MM.1S (cell line): ENCODE results near the gene ANP32B.

Experiments
- DNase-seq: peaks from one replicate; pipeline ENCODE4 v3.0.0-alpha.2; 2015
- H2AFZ ChIP-seq: fragments of 300-600 bp; sonication (generic); 2 replicates; pipeline ENCODE4 v1.6.0; 2016; ENCODE audit warnings: antibody characterized with exemption, low read length
- H3F3A ChIP-seq: fragments of 300-600 bp; sonication (generic); 2 replicates; pipeline ENCODE4 v1.6.1; 2016; ENCODE audit warnings: mild to moderate bottlenecking, antibody characterized with exemption, low read length, moderate library complexity, mixed read lengths; ENCODE audit not compliant: insufficient read depth
- H3K27ac ChIP-seq: fragments of 300-600 bp; sonication (generic); 2 replicates; pipeline ENCODE4 v1.5.1; 2016; ENCODE audit warnings: mild to moderate bottlenecking, low read length
- H3K27me3 ChIP-seq: fragments of 300-600 bp; sonication (generic); replicated peaks from 2 replicates; pipeline ENCODE4 v1.6.0; 2016; ENCODE audit warnings: low read length; ENCODE audit not compliant: insufficient read depth
- H3K36me3 ChIP-seq: fragments of 300-600 bp; sonication (generic); replicated peaks from 2 replicates; pipeline ENCODE4 v1.6.1; 2016; ENCODE audit warnings: mild to moderate bottlenecking, low read length, mixed read lengths; ENCODE audit not compliant: insufficient read depth
- H3K4me1 ChIP-seq: fragments of 300-600 bp; sonication (generic); 2 replicates; pipeline ENCODE4 v1.6.1; 2016; ENCODE audit warnings: low read length, mixed read lengths
- H3K4me2 ChIP-seq: fragments of 300-600 bp; sonication (generic); 2 replicates; pipeline ENCODE4 v1.6.0; 2016; ENCODE audit warnings: low read depth, low read length
- H3K4me3 ChIP-seq: fragments of 300-600 bp; sonication (generic); 2 replicates; pipeline ENCODE4 v1.5.1; 2016; ENCODE audit warnings: low read length, mixed read lengths
- H3K79me2 ChIP-seq: fragments of 300-600 bp; sonication (generic); 2 replicates; pipeline ENCODE4 v1.6.1; 2016; ENCODE audit warnings: mixed run types, low read length, mixed read lengths
- H3K9ac ChIP-seq: fragments of 300-600 bp; sonication (generic); 2 replicates; pipeline ENCODE4 v1.6.1; 2016; ENCODE audit warnings: low read length, mixed read lengths
- H3K9me2 ChIP-seq: fragments of 300-600 bp; sonication (generic); replicated peaks from 2 replicates; pipeline ENCODE4 v1.6.1; 2016; ENCODE audit warnings: mild to moderate bottlenecking, low read length, mixed read lengths; ENCODE audit not compliant: insufficient read depth
- H3K9me3 ChIP-seq: fragments of 300-600 bp; sonication (generic); replicated peaks from 2 replicates; pipeline ENCODE4 v1.6.1; 2016; ENCODE audit warnings: mild to moderate bottlenecking, low read length, mixed read lengths; ENCODE audit not compliant: insufficient read depth
- H4K20me1 ChIP-seq: fragments of 300-600 bp; sonication (generic); 2 replicates; pipeline ENCODE4 v1.6.1; 2016; ENCODE audit warnings: mild to moderate bottlenecking, low read length, moderate library complexity, mixed read lengths; ENCODE audit not compliant: insufficient read depth
- CTCF ChIP-seq: fragments of 300-600 bp; sonication (generic); IDR thresholded peaks from 2 replicates; pipeline ENCODE4 v1.5.1; 2016; ENCODE audit warnings: antibody characterized with exemption, low read length, mixed read lengths
- EZH2 ChIP-seq: fragments of 300-600 bp; sonication (generic); optimal IDR thresholded peaks from 2 replicates; pipeline ENCODE3; 2017; ENCODE audit warnings: low read depth, mild to moderate bottlenecking, antibody characterized with exemption, low read length, mixed read lengths
- EZH2phosphoT487 ChIP-seq: fragments of 300-600 bp; sonication (generic); IDR thresholded peaks from 2 replicates; pipeline ENCODE4 v1.6.1; 2018; ENCODE audit warnings: antibody characterized with exemption, low read length

ANP32B gene

GRCh38 chr9:97961361-97961760 lies 21.8 kb upstream of the ANP32B start:
- no peak for DNase-seq
- Histone ChIP-seq H3K9ac (no peak overlapping the region), H2AFZ (no peak overlapping the region), H3K36me3 (no peaks in the 10 kb centered on the region), H3K27ac (no peak overlapping the region), H3K9me2 (no peaks in the 10 kb centered on the region), H3K4me3 (no peak overlapping the region), H3K4me1 (no peaks in the 10 kb centered on the region), H3K79me2 (no peaks in the 10 kb centered on the region), H4K20me1 (no peaks in the 10 kb centered on the region), H3K27me3 (no peaks in the 10 kb centered on the region), H3K9me3 (no peaks in the 10 kb centered on the region), H3K4me2 (no peak overlapping the region), H3F3A (no peaks in the 10 kb centered on the region)
- no peak for TF ChIP-seq EZH2phosphoT487
- TF ChIP-seq CTCF: no peak
- no peak for TF ChIP-seq EZH2

- no peak for DNase-seq
- Histone ChIP-seq H3K4me1 (no peaks in the 10 kb centered on the region), H4K20me1 (no peaks in the 10 kb centered on the region), H3K4me2 (no peak overlapping the region), H3F3A (no peaks in the 10 kb centered on the region), H3K36me3 (no peaks in the 10 kb centered on the region), H2AFZ (no peak overlapping the region), H3K4me3 (no peak overlapping the region), H3K27ac (no peak overlapping the region), H3K9me3 (no peaks in the 10 kb centered on the region), H3K79me2 (no peaks in the 10 kb centered on the region), H3K27me3 (no peaks in the 10 kb centered on the region), H3K9ac (no peak overlapping the region), H3K9me2 (no peaks in the 10 kb centered on the region)
- no peak for TF ChIP-seq EZH2phosphoT487
- no peak for TF ChIP-seq CTCF
- TF ChIP-seq EZH2: no peak
Observed at GRCh38 chr9:97962136-97962535, 21.0 kb upstream of the ANP32B start.

- Histone ChIP-seq H3K9ac (no peak overlapping the region), H3K9me2 (no peaks in the 10 kb centered on the region), H3K4me2 (0 out of 2 replicates have a peak overlapping the region, but pooled peaks have one; percentile 13)
Observed at GRCh38 chr9:97962575-97962974, 20.6 kb upstream of the ANP32B start.

More at GRCh38 chr9:97962575-97962974, 20.6 kb upstream of the ANP32B start:
- Histone ChIP-seq H3K9me3 (no peaks in the 10 kb centered on the region), H3K27ac (no peak overlapping the region), H3K4me3 (no peak overlapping the region), H3F3A (no peaks in the 10 kb centered on the region), H3K27me3 (no peaks in the 10 kb centered on the region), H4K20me1 (no peaks in the 10 kb centered on the region), H3K36me3 (no peaks in the 10 kb centered on the region), H3K4me1 (no peaks in the 10 kb centered on the region), H2AFZ (no peak overlapping the region), H3K79me2 (no peaks in the 10 kb centered on the region)
- TF ChIP-seq EZH2 (no peak), CTCF (no peak), EZH2phosphoT487 (no peak)
- DNase-seq: no peak
